Gastrocnemius medialis (tissue), 4 donors: ENCODE measurements around the gene ZNF513.

Experiments used
- CTCF ChIP-seq, 5 experiments: fragments of 450-650 bp in 3 of 5; fragments of 200-600 bp in 2 of 5; sonication (generic) in 2 of 5; IDR thresholded peaks in 4 of 5; conservative IDR thresholded peaks in 1 of 5; 1 replicate in 4 of 5; 2 replicates in 1 of 5; pipeline ENCODE4 v1.5.1; 2016 to 2019; ENCODE audit warnings: antibody characterized with exemption in 5 of 5, mild to moderate bottlenecking in 3 of 5, moderate library complexity in 3 of 5
- POLR2A ChIP-seq, 2 donors: fragments of 450-650 bp; IDR thresholded peaks; one replicate each; pipeline ENCODE4 v1.6.1; 2017; ENCODE audit warnings: antibody characterized with exemption in 2 of 2, mild to moderate bottlenecking in 2 of 2, moderate library complexity in 2 of 2

- TF ChIP-seq POLR2A (IDR thresholded peaks at IDR 0.05) (no peak), CTCF (IDR thresholded peaks at IDR 0.05 in 4 of 5, conservative IDR thresholded peaks at IDR 0.05 in 1 of 5) (no peak)
Observed at GRCh38 chr2:27351802-27352598, 28.5 kb downstream of the ZNF513 start.
